ENCODE data around the gene KIF23. TPM values are rescaled to one million over a fixed set of nuclear protein-coding genes. Genes with fewer than 3 reads are reported as not detected.
A peak's percentile ranks its signal among the peaks of the same experiment; 100 is the strongest.

Gene KIF23
- total RNA-seq, 4 donors from 2014 or later: 1.9 to 11.5 (median 5.2) TPM

- Histone ChIP-seq H3K4me3 (no peak overlapping the region), H3K9me3 (peaks cover 0 to 5% of the 10 kb centered on the region in 2 donors), H3K4me1 (no peaks in the 10 kb centered on the region), H3K36me3 (no peaks in the 10 kb centered on the region), H3K27me3 (no peaks in the 10 kb centered on the region), H3K27ac (no peak overlapping the region)
- peak; percentile 44 for DNase-seq
- in situ Hi-C loops (cut with MboI; ENCODE audit: low pct_ligation_motif_present in 1 of 4, low pct_unique_long_range_greater_than_20kb in 1 of 4, low sequenced_read_pairs in 3 of 4): loop anchor here in 3 of 4 donors (10.0 kb wide), 1 partner anchor 1006 kb away; no protein-coding TSS in a partner anchor
- intact Hi-C loops (cut with DNase I; ENCODE audit: low total_unique reads): loop anchor here (2.0 kb wide), 1 partner anchor 1014 kb away; no protein-coding TSS in a partner anchor
- WGBS, 2 donors (ENCODE audit: low coverage in 1 of 2): 32% methylated on average over 13 of the region's 13 CpGs; no CpG with 5 or more reads in 1 of the 2 donors
- TF ChIP-seq POLR2AphosphoS5 (IDR thresholded peaks at IDR 0.05) (no peak), EP300 (IDR thresholded peaks at IDR 0.05; ENCODE audit: low read depth) (no peak), POLR2A (IDR thresholded peaks at IDR 0.05) (no peak)
- TF ChIP-seq, protein P1, sequence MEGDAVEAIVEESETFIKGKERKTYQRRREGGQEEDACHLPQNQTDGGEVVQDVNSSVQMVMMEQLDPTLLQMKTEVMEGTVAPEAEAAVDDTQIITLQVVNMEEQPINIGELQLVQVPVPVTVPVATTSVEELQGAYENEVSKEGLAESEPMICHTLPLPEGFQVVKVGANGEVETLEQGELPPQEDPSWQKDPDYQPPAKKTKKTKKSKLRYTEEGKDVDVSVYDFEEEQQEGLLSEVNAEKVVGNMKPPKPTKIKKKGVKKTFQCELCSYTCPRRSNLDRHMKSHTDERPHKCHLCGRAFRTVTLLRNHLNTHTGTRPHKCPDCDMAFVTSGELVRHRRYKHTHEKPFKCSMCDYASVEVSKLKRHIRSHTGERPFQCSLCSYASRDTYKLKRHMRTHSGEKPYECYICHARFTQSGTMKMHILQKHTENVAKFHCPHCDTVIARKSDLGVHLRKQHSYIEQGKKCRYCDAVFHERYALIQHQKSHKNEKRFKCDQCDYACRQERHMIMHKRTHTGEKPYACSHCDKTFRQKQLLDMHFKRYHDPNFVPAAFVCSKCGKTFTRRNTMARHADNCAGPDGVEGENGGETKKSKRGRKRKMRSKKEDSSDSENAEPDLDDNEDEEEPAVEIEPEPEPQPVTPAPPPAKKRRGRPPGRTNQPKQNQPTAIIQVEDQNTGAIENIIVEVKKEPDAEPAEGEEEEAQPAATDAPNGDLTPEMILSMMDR (IDR thresholded peaks at IDR 0.05): peak; percentile 67 to 79 (median 78)
Observed at GRCh38 chr15:69478259-69478781, 64.2 kb downstream of the KIF23 start.

GRCh38 chr15:69479081-69479480 is 64.9 kb downstream of the KIF23 start:
- DNase-seq: no peak
- Histone ChIP-seq H3K27me3 (no peaks in the 10 kb centered on the region), H3K4me3 (no peak overlapping the region), H3K4me1 (no peaks in the 10 kb centered on the region), H3K27ac (no peak overlapping the region), H3K36me3 (no peaks in the 10 kb centered on the region), H3K9me3 (peaks cover 0 to 5% of the 10 kb centered on the region in 2 donors)
- intact Hi-C loops (cut with DNase I; ENCODE audit: low total_unique reads) (loop anchor here (2.0 kb wide), 1 partner anchor 1014 kb away; no protein-coding TSS in a partner anchor), in situ Hi-C loops (cut with MboI; ENCODE audit: low pct_ligation_motif_present in 1 of 4, low pct_unique_long_range_greater_than_20kb in 1 of 4, low sequenced_read_pairs in 3 of 4) (loop anchor here in 3 of 4 donors (10.0 kb wide), 1 partner anchor 1006 kb away; no protein-coding TSS in a partner anchor)
- TF ChIP-seq, protein P1 (IDR thresholded peaks at IDR 0.05): no peak
- no peak for TF ChIP-seq POLR2A (IDR thresholded peaks at IDR 0.05)
- TF ChIP-seq EP300 (IDR thresholded peaks at IDR 0.05; ENCODE audit: low read depth): no peak
- TF ChIP-seq POLR2AphosphoS5 (IDR thresholded peaks at IDR 0.05): no peak
- 75% methylated on average over 4 of the region's 4 CpGs; no CpG with 5 or more reads in 1 of the 2 donors for WGBS, 2 donors (ENCODE audit: low coverage in 1 of 2)

DNA sequence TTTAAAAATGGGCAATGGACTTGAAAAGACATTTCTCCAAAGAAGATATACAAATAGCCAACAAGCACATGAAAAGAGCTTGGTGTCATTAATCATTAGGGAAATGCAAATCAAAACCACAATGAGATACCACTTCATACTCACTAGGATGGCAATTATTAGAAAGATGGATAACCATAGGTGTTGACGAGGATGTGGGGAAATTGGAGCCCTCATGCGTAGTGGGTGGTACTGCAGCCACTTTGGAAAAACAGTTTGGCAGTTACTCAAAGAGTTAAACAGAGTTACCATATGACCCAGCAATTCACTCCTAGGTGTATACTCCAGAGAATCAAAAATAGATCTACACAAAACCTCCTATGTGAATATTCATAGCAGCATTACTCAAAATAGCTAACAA is 65.8 kb downstream of the KIF23 start:
- WGBS, 2 donors (ENCODE audit: low coverage in 1 of 2): 91 to 100% methylated on average over 2 of the region's 2 CpGs
- no peak overlapping the region for H3K27ac ChIP-seq
- no peaks in the 10 kb centered on the region for H3K27me3 ChIP-seq
- intact Hi-C loops (cut with DNase I; ENCODE audit: low total_unique reads): loop anchor here (2.0 kb wide), 1 partner anchor 1013 kb away; no protein-coding TSS in a partner anchor
- peaks cover 0 to 5% of the 10 kb centered on the region in 2 donors for H3K9me3 ChIP-seq
- H3K4me1 ChIP-seq: peaks cover 0 to under 1% (median 0%) of the 10 kb centered on the region in 4 donors
- TF ChIP-seq POLR2A (IDR thresholded peaks at IDR 0.05) (no peak), POLR2AphosphoS5 (IDR thresholded peaks at IDR 0.05) (no peak)
- TF ChIP-seq, protein P1 (IDR thresholded peaks at IDR 0.05): no peak
- H3K36me3 ChIP-seq: no peaks in the 10 kb centered on the region
- in situ Hi-C loops (cut with MboI; ENCODE audit: low pct_ligation_motif_present in 1 of 4, low pct_unique_long_range_greater_than_20kb in 1 of 4, low sequenced_read_pairs in 3 of 4): loop anchor here in 3 of 4 donors (10.0 kb wide), 1 partner anchor 1005 kb away; no protein-coding TSS in a partner anchor
- no peak overlapping the region for H3K4me3 ChIP-seq
- no peak for DNase-seq

- DNase-seq: no peak
- TF ChIP-seq EP300 (IDR thresholded peaks at IDR 0.05; ENCODE audit: low read depth): no peak
- TF ChIP-seq POLR2AphosphoS5 (IDR thresholded peaks at IDR 0.05): no peak
- TF ChIP-seq, protein P1 (IDR thresholded peaks at IDR 0.05): no peak
- TF ChIP-seq POLR2A (IDR thresholded peaks at IDR 0.05): no peak
- H3K36me3 ChIP-seq: no peaks in the 10 kb centered on the region
- intact Hi-C loops (cut with DNase I; ENCODE audit: low total_unique reads): no loop called here
- in situ Hi-C loops (cut with MboI; ENCODE audit: low pct_ligation_motif_present in 1 of 4, low pct_unique_long_range_greater_than_20kb in 1 of 4, low sequenced_read_pairs in 3 of 4): no loop called here
- WGBS, 2 donors (ENCODE audit: low coverage in 1 of 2): 60 to 83% methylated on average over 2 to 3 of the region's 3 CpGs
- peaks cover 0 to 5% of the 10 kb centered on the region in 2 donors for H3K9me3 ChIP-seq
- no peaks in the 10 kb centered on the region for H3K27me3 ChIP-seq
- no peak overlapping the region for H3K27ac ChIP-seq
- H3K4me1 ChIP-seq: peaks cover 0 to 3% (median 0%) of the 10 kb centered on the region in 4 donors
- H3K4me3 ChIP-seq: no peak overlapping the region
Observed at GRCh38 chr15:69480932-69481331, 66.8 kb downstream of the KIF23 start.

Measured in transverse colon (tissue), 4 donors.